Activated CD4-positive, CD25-positive, alpha-beta regulatory T cell treated with anti-CD3 and anti-CD28 coated beads, Interleukin-2, amount 50 U/mL, for 72 hours (primary cell): ENCODE data around the gene MAP2.

Experiments
- DNase-seq: peaks from one replicate; pipeline ENCODE4 v3.0.0; 2021

The MAP2 gene, protein sequence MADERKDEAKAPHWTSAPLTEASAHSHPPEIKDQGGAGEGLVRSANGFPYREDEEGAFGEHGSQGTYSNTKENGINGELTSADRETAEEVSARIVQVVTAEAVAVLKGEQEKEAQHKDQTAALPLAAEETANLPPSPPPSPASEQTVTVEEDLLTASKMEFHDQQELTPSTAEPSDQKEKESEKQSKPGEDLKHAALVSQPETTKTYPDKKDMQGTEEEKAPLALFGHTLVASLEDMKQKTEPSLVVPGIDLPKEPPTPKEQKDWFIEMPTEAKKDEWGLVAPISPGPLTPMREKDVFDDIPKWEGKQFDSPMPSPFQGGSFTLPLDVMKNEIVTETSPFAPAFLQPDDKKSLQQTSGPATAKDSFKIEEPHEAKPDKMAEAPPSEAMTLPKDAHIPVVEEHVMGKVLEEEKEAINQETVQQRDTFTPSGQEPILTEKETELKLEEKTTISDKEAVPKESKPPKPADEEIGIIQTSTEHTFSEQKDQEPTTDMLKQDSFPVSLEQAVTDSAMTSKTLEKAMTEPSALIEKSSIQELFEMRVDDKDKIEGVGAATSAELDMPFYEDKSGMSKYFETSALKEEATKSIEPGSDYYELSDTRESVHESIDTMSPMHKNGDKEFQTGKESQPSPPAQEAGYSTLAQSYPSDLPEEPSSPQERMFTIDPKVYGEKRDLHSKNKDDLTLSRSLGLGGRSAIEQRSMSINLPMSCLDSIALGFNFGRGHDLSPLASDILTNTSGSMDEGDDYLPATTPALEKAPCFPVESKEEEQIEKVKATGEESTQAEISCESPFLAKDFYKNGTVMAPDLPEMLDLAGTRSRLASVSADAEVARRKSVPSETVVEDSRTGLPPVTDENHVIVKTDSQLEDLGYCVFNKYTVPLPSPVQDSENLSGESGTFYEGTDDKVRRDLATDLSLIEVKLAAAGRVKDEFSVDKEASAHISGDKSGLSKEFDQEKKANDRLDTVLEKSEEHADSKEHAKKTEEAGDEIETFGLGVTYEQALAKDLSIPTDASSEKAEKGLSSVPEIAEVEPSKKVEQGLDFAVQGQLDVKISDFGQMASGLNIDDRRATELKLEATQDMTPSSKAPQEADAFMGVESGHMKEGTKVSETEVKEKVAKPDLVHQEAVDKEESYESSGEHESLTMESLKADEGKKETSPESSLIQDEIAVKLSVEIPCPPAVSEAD (N-terminal part only)

DNA sequence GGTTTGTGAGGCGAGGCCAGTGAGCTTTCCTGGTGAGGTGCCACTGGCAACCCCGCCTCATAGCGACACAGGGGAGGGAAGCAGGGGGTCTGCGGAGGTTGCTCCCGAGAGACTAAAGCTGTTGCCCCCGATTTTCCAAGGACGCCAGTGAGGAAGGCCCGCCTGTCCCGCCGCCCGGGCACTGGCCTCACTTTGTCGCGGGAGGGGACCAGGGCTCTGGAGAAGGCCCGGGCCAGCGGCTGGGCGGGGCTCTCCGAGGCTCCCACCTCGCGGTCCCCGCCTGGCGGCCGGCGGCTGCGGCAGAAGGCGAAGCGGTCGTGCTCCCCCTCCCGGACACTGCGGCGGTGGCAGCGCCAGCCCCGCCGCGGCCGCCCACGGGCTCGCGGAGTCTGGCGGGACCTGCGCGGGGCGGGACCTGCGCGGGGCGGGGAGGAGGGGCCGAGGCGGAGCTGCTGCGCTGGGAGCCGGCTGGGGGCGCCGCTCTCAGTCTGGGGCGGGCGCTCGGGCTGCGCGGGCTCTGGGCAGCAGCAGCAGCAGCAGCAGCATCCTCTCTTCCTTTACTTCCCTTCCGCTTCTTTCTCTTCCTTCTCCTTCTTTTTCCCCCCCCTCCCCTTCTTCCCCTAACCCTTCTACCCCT, at the start of gene MAP2:
Gene MAP2 (plus strand): TSS at position 486 of the 637 bp plus-strand sequence. CDS start 229,124 bp downstream, outside the sequence.
- peak; percentile 51 for DNase-seq

DNA sequence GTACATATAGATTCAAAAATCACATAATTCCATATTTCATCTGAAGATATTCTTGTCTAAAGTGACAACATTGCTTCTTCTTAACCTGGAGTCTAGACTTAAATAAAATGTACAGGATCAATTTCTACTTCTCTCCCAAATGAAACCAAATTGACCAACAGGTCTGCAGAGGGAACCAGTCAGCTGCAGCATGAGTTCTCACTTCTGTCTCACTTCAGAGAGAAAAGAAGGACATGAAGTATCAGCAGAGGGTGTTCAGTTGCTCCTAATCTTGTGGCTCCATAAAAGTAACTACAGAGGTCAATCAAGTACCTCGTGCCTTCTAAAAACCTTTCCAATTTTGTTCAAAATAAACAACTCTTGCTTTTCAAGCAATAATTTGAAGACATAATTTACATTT, 47.2 kb upstream of the MAP2 start:
- no peak for DNase-seq

DNA sequence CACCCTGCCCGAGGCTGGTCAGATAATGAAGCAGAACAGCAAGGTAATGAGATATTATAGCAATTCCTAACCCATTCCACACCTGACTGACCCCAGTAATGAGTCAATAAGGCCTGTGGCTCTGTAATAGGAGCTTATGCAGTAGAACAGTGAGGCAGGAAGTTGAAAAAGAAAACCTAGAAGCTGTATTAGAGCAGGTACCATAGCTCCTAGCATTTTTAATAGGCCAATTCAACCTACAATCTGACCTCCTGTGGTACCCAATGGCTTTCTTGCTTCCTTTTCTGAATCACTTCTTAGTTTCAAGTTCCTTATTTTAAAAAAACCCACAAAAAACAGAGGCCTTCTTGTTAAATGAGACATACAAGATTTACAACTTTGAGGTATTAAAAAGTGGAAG, 43.6 kb upstream of the MAP2 start:
- no peak for DNase-seq

DNA sequence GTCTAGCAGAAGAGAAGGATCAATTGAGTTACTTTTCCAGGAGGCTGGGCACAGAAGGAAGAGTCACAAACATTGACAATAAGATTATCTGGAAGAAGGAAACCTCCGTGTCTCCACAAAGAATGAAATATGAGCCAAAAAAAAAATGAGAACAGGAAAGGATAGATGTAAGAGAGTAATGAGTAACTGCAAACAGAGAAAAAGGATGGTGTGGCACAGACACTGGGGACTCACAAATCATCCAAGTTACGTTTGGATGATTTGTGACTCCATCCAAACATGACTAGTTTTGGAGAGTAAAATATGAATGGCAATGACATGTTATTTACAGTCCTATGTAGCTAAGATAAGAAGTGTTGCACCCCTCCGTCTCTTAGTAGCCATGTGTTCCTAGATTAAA, 42.8 kb upstream of the MAP2 start:
- no peak for DNase-seq

DNA sequence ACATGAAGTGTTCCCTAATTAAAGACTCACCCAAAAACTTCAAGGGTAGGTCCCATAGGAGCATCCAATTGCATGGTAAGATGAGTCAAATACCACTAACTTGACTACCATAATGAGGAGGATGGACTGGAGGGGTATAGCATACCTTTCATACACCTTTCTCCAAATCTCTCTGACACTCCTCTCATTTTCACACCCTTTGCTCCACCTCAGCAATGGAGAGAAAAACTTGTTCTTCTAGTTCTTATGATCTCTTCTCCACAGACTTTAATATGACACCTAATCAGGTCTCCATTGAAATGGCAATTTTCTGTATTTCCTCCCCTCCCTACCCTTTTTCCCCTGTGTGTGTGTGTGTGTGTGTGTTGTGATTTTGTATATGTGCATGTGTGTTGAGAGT, 41.1 kb upstream of the MAP2 start:
- no peak for DNase-seq

DNA sequence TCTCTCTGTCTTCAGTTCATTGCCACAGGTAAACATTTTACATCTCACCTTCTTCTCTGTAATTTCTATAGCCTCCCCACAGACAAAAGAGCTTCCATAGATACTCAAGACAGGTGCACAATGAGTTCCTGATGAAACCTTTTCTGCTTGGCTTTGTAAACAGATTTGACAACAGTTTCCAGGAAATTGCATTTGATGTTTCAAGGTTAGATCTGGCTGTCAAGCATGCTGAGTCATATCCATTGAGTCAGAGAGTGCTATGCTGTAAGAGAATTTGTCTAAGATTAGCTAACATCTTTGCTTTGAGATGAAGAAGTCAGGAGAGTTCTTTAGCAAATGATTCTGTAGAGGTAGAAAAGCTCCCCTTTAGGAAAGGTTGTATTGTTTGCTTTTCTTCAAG, 40.6 kb upstream of the MAP2 start:
- no peak for DNase-seq

DNA sequence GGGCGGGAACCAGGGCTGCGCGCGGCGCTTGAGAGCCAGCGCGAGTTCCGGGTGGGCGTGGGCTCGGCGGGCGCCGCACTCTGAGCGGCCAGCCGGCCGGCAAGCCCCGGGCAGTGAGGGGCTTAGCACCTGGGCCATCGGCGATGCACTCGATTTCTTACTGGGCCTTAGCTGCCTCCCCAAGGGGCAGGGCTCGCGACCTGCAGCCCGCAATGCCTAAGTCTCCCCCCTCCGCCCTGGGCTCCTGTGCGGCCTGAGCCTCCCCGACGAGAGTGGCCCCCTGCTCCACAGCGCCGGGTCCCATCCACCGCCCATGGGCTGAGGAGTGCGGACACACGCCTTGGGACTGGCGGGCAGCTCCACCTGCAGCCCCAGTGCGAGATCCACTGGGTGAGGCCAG, 36.5 kb upstream of the MAP2 start:
- DNase-seq, result no peak

DNA sequence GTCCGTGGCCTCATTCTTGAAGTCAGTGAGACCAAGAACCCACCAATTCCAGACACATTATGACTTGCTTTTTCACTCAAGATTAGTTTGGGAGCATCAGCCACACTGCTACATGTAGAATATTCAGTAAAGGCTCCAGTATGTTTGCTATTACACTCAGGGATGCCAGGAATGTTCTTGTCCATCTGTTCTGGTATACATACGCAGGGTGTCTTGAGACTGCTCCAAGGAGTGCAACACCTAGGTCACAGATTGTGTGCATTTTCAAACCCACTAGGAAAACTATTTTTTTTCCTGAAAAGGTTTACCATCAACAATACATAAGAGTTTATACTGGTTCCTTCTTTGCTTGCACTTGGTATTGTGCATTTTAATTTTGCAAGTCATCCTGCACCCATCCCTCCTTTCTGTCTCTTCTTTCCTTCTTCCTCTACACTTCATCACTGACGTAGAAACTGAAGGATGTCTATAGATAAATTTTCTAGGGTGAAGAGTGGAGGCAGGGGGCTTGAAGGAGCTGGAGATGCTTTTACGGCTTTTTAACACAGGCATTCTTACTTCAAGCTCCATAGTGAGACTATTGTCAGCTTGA, 35.3 kb upstream of the MAP2 start:
- DNase-seq, result no peak

DNA sequence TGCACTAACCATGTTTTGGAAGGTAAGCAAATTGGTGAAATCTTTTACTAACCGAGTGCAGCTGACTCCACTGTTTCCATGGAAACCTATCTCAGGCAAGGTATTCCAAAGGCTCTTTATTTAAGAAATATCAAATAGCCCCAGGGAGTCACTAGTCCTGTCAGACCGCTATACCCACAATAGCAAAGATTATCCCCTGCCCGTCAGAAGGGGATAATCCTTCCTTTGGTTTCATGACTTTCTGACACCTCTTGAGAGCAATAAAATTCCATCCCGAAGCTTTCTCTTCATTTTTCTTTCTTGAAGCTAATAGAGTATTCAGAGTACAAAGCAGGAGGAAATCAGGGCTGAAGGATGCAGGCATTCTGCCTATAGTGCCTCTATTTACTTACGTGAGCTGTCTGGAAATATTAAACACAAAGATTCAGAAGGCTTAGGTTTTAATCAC, 34.7 kb upstream of the MAP2 start:
- DNase-seq, result no peak

DNA sequence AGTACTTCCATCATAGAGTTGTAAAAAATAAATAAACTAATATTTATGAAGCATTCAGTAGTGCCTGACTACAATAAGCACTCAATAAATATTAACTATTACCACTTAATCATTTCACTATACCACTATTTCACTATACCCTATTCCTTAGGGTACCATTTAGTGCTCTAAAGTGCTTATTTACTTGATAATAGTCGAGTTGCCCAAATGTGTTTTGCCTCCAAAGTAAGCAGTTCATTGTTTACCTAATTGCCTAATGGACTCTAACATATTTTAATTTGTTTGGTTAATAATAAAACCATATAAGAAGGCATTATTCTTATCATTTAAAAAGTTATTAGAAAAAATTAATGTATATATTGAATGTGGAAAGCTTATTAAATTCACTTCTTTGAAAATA, 33.0 kb upstream of the MAP2 start:
- no peak for DNase-seq

DNA sequence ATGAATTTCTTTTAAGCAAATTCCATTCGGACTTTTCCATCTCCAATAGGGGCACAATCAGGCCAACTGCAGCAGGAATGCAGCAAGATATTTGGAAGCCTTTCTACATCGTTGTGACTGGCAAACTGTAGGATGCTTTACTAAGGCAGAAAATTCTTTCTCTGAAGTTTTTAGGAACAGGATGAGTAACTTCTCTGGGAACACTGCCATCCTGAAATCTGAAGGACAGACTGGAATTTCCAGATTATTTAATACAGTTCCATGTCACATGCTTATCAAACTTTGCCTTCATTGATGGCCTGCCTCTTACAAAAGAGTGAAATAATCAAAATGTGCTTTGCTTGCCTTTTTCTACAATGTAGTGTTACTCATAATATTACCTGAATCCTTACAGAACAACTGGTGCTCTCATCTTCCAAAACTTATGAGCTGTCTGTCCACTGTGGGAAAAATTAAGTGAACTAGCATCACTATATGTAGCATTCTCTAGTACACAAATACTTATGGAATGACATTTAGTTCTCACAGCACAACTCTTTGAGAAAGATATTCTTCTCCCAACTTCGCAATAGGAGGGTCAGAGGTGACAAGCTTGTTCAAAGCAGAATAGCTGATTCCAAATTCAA, 32.0 kb upstream of the MAP2 start:
- no peak for DNase-seq

DNA sequence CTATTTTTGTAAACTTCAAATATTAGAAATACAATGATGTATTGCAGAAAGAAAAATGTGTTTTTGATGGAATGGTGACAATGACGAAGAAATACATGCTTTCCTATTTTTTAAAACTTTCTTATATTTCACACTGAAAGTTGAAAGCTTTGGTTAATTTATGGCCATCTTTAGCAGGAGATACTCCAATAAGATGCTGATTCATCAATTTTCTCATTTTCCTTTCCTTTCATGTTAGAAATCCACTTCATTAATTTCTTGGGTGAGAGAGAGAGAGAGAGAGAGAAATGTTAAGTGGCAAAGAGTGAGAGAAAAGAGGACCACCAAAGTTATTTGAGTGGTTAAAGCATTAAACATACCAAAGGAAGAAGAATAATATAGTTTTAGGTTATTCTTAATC, 28.6 kb upstream of the MAP2 start:
- DNase-seq, result no peak

DNA sequence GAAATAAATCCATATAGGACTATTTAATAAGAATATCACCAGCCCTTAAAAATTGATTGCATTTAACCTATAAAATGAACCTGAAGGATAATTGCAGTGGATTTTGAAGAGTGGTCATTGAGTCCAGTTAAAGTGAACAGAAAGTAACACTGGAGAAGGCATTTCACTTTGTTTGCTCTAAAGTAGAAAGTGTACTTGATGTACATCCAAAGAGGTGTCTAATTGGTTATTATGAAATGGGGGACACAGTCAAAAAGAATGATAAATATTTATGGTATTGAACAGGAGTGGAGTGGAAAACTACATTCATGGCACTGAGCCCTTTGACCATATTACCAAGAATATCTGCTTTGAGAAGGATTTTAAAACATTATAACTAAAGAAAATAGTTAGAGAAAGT, 28.2 kb upstream of the MAP2 start:
- DNase-seq, result no peak

DNA sequence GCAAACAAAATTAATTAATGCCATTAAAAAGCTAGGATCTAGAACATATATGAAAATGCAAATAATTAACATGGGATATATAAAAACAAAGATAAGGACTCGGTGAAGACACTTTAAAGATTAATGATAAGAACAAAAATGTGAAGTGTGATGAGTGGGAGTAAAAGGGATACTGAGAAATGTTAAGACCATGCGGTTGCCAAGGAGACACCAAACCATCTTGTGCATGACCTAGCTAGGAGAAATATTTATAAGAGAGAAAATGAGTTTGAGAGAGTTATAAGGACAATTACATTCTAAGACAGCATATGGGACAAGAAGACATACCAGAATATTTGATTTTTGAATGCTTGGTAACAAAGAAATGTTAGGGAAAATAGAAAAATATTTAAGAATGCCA, 25.4 kb upstream of the MAP2 start:
- no peak for DNase-seq

DNA sequence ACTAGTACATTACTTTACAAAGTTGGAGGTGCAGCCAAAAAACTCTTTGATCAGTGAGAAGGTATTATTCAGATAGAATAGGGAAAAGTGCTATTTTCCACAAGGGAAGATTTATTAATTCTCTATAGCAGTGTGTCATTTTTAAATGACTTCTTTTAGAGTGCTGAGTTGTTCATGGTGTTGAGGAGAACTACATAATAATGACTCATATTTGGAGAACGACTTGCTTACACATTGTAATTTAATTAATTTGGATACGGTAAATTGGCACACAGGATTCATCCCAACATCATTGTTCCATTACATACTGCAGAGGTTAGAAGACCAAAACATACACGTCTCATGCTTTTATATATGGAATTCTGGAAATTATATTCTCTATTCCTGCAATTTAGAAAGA, 22.1 kb upstream of the MAP2 start:
- no peak for DNase-seq

DNA sequence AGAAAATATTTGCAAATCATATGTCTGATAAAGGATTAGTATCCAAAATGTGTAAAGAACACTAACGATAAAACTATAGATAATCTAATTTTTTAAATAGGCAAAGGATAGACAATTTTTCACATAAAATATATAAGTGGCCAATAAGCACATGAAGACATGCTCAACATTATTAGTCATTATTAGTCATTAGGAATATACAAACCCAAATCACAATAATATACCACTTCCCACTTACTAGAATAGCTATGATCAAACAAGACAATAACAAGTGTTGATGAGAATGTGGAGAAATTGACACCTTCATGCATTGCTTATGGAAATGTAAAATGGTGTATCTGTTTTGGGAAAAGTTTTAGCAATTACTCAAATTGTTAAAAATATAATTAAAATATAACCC, 12.6 kb upstream of the MAP2 start:
- DNase-seq, result no peak

DNA sequence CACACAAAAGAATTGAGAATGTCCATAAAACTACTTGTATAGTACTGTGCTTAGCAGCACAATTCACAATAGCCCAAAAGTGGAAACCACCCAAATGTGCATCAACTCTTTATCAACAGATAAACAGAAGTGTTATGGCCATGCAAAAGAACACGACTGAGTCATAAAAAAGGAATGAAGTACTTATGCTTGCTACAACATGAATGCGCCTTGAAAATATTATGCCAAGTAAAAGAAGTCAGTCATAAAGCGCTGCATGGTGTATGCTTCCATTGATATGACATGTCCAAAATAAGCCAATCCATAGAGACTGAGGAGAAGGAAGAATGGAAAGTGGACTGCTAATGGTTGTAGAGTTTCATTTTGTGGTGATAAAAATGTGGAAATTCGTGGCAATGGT, 12.1 kb upstream of the MAP2 start:
- no peak for DNase-seq

DNA sequence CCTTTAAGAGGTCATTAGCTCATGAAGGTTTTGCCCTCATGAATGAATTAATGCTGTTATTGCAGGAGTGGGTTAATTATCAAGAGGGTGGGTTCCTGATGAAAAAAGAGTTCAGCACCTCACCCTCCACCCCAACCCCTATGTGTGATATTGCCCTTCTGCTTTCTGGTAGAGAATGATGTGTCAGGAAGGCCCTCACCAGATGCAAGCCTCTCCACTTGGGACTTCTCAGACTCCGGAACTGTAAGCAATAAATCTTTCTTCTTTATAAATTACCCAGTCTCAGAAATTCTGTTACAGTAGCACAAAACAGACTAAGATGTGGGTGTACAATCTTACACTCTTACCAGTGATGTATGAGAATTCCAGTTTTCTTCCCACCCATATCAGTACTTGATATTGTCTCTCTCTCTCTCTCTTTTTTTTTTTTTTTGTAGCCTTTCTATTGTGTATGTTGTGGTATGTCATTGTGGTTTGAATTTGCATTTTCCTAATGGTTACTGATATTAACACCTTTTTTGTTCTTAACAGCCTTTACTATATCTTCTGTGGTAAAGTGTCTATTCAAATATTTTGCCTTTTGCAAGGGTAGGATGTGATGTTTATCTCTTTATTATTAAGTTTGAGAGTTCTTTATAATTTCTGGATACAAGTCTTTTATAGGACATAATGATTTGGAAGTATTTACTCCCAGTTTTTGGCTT, 10.4 kb upstream of the MAP2 start:
- DNase-seq, result no peak

DNA sequence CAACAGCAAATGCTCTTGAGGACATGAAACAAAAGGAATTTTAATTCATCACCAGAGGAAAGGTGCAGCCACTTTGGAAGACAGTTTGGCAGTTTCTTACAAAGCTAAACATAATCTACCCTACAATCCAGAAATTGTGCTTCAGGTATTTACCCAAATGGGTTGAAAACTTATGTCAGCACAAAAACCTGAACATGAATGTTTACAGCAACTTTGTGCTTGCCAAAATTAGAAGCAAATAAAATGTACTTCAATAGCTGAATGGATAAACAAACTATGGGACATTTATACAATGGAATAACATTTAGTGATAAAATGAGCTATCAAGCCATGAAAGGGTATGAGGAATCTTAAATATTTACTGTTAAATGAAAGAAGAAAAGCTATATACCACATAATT, 6.9 kb upstream of the MAP2 start:
- no peak for DNase-seq

DNA sequence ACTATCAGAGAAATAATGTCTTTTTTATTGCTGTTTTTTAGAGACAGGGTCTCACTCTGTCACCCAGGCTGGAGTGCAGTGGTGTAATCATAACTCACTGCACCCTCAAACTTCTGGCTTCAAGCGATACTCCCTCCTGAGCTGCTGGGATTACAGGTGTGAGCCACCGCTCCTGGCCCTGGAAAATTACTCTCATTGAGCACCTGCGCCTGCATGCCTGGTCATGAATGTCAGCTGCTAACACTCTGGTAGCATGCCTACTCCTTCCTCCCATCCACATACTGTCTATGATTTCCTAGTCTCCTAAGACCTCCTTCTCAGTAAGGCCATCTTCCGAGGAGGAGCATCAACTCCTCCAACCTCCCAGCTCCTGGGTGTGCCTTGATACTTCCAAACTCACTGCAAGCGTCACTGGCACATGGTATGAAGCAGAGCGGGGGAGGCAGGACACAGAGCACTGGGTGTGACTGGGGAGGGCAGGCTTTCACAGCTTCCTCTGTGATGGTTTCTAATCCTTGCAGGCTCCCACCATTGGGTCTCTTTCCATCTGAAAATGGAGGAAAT, 1.6 kb upstream of the MAP2 start:
- no peak for DNase-seq

DNA sequence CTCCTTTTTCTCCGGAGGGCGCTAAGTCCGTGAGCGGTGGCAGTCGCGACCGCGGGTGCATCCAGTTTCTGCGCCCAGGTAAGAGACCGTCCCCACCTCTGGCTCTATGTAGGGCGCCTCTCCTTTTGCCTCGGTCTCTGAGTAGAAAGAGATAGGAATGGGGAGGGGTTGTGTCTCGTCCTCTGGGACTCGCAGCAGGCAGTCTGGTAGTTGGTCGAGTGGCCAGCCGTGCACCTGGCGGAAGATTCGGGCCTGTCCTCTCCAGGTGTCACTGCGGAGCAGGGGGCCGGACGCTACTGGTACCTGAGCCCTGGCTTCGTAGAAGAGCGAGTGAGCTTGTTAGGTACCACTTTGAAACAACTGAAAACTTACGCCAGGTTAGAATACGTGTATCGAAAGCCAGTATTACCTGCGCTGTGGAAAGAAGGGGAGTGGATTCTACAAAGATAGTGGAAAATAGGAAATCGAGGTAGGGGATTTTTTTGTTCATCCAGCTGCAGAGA, 403 bp downstream of the MAP2 start:
- no peak for DNase-seq
